Keratinocyte (primary cell): ENCODE results near the gene GADD45B.

Experiments
- EZH2 ChIP-seq: IDR thresholded peaks from one replicate; pipeline ENCODE4 v1.6.1; 2012; ENCODE audit warnings: inconsistent platforms, mild to moderate bottlenecking, low read length, moderate library complexity
- TF ChIP-seq, protein P1 (sequence below), 3 experiments: IDR thresholded peaks in 1 of 3; conservative IDR thresholded peaks in 1 of 3; optimal IDR thresholded peaks in 1 of 3; 2 replicates in 2 of 3; 3 replicates in 1 of 3; pipeline versions ENCODE3 to v1.5.1; 2011; ENCODE audit warnings: low read length in 3 of 3, mild to moderate bottlenecking in 3 of 3, moderate library complexity in 2 of 3, control low read depth in 1 of 3, inconsistent platforms in 1 of 3; ENCODE audit not compliant: insufficient read depth in 2 of 3; ENCODE audit errors: extremely low read depth in 1 of 3

DNA sequence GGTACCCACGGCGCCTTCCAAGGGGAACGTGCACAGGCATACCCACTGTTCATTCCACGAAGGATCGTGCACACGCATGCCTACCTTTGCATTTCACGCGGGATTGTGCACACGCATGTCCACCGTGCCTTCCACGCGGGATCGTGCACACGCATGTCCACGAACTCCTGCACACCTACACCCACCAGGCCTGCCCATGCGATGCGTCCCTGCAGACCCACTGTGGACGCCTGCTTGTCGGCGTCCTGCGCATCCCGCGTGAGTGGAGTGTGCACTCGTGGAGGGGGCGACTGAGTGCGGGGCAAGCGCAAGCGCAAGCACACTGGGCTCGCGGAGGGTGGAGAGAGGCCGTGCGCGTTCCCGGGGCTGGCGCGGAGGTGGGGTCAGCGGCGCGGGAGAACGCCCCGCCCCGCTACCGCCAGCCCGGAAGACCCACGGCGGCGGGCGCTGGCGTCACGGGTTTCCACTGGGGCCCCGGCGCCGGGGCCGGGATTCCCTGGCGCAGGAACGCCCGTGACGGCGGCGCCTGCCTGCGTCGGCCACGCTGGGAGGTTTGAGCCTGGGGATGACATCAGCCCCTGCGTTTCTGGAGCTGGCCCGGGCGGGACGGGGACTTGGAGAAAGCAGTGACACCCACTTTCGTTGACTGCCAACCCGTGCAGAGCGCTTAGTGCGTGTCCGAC is 18.7 kb downstream of the GADD45B start:
- TF ChIP-seq, protein P1, sequence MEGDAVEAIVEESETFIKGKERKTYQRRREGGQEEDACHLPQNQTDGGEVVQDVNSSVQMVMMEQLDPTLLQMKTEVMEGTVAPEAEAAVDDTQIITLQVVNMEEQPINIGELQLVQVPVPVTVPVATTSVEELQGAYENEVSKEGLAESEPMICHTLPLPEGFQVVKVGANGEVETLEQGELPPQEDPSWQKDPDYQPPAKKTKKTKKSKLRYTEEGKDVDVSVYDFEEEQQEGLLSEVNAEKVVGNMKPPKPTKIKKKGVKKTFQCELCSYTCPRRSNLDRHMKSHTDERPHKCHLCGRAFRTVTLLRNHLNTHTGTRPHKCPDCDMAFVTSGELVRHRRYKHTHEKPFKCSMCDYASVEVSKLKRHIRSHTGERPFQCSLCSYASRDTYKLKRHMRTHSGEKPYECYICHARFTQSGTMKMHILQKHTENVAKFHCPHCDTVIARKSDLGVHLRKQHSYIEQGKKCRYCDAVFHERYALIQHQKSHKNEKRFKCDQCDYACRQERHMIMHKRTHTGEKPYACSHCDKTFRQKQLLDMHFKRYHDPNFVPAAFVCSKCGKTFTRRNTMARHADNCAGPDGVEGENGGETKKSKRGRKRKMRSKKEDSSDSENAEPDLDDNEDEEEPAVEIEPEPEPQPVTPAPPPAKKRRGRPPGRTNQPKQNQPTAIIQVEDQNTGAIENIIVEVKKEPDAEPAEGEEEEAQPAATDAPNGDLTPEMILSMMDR (optimal IDR thresholded peaks at IDR 0.05 in 1 of 3, IDR thresholded peaks at IDR 0.05 in 1 of 3, conservative IDR thresholded peaks at IDR 0.05 in 1 of 3; ENCODE audit: extremely low read depth in 1 of 3, insufficient read depth in 2 of 3, low read length in 3 of 3), result no peak
- TF ChIP-seq EZH2, result no peak
